Measurements from ENCODE around the gene CACNB2. TPM values are rescaled to one million over a fixed set of nuclear protein-coding genes. Genes with fewer than 3 reads are reported as not detected.

The CACNB2 gene
- total RNA-seq, 1 donor from 2014 or later = not detected

DNA sequence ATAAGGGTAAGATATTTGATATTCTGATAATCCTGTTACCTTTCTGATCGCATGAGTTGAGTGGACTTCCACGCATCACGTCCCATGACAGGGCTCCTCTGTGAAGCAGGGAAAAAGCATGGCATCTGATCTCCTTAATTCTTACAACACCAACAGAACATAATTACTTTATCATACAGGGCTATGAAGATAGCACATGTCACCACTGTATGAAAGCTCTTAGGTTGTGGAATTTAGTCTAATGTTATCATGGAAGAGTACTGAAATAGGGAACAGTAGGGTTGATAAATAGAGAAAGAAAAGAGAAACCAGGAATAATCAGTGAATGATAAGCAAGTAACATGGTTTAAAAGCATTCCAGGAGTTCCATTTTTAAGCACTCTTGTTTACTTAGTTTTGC lies 212.0 kb downstream of the CACNB2 start:
- H3K36me3 Mint-ChIP-seq (ENCODE audit: low read depth) = no peaks in the 10 kb centered on the region
- intact Hi-C loops (cut with micrococcal nuclease) = no loop called here
- ChIA-PET POLR2A (no interaction called here), CTCF (no interaction called here)
- H3K9me3 Mint-ChIP-seq = no peaks in the 10 kb centered on the region
- H3K4me1 Mint-ChIP-seq = peaks cover 17% of the 10 kb centered on the region
- ATAC-seq (ENCODE audit: low read depth) = no peak
- no peaks in the 10 kb centered on the region for H3K27me3 Mint-ChIP-seq
- TF ChIP-seq, protein P1, sequence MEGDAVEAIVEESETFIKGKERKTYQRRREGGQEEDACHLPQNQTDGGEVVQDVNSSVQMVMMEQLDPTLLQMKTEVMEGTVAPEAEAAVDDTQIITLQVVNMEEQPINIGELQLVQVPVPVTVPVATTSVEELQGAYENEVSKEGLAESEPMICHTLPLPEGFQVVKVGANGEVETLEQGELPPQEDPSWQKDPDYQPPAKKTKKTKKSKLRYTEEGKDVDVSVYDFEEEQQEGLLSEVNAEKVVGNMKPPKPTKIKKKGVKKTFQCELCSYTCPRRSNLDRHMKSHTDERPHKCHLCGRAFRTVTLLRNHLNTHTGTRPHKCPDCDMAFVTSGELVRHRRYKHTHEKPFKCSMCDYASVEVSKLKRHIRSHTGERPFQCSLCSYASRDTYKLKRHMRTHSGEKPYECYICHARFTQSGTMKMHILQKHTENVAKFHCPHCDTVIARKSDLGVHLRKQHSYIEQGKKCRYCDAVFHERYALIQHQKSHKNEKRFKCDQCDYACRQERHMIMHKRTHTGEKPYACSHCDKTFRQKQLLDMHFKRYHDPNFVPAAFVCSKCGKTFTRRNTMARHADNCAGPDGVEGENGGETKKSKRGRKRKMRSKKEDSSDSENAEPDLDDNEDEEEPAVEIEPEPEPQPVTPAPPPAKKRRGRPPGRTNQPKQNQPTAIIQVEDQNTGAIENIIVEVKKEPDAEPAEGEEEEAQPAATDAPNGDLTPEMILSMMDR (IDR thresholded peaks at IDR 0.05) = no peak
- DNase-seq = no peak
- H3K4me3 Mint-ChIP-seq = no peak overlapping the region
- H3K27ac Mint-ChIP-seq = no peak overlapping the region

DNA sequence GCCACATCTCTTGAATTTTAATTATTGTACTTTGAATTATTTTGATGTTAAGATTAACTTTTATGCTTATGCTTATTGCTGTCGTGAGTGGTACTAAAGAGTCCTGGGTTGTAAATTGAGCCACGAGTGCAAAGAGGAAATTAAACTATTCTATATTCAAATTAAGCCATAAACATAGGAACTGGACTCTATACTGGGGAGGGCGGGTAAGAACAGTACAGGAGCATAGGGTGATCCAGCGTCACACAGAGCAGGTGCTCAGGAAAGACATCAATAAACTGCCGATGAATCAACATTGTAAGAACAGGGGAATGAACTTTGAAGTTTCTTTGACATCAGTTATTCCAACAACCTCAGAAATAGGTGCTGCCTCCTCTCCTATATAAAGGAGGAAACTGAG lies 219.6 kb downstream of the CACNB2 start:
- Mint-ChIP-seq H3K4me1 (no peaks in the 10 kb centered on the region), H3K27me3 (no peaks in the 10 kb centered on the region), H3K36me3 (ENCODE audit: low read depth) (no peaks in the 10 kb centered on the region), H3K9me3 (no peaks in the 10 kb centered on the region), H3K4me3 (no peak overlapping the region), H3K27ac (no peak overlapping the region)
- no peak for DNase-seq
- no peak for ATAC-seq (ENCODE audit: low read depth)
- POLR2A ChIA-PET = no interaction called here
- intact Hi-C loops (cut with micrococcal nuclease) = no loop called here
- TF ChIP-seq, protein P1 (IDR thresholded peaks at IDR 0.05) = no peak
- CTCF ChIA-PET = no interaction called here

DNA sequence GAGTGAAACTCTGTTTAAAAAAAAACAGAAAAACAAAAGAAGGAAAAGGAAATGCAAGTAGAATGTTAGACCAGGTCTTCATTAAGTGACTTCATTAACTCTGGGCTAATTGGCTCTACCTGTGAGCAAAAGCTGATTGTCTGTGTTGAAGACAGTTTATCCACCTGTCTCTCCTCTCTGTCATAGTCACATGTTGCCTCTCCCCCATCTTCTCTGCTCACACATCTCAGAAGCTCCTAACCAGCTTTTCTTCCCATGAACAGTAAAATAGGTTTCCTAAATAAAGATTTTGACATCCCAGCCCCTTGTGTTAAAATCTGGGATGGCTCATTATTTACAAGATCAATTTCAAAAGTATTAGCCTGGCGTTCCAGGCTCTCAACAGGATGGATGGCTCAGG lies 222.7 kb downstream of the CACNB2 start:
- CTCF ChIA-PET = no interaction called here
- TF ChIP-seq, protein P1 (IDR thresholded peaks at IDR 0.05) = no peak
- Mint-ChIP-seq H3K4me1 (no peaks in the 10 kb centered on the region), H3K27me3 (no peaks in the 10 kb centered on the region), H3K4me3 (no peak overlapping the region), H3K27ac (no peak overlapping the region), H3K9me3 (no peaks in the 10 kb centered on the region), H3K36me3 (ENCODE audit: low read depth) (no peaks in the 10 kb centered on the region)
- POLR2A ChIA-PET = no interaction called here
- DNase-seq (no peak), ATAC-seq (ENCODE audit: low read depth) (no peak)
- intact Hi-C loops (cut with micrococcal nuclease) = no loop called here

DNA sequence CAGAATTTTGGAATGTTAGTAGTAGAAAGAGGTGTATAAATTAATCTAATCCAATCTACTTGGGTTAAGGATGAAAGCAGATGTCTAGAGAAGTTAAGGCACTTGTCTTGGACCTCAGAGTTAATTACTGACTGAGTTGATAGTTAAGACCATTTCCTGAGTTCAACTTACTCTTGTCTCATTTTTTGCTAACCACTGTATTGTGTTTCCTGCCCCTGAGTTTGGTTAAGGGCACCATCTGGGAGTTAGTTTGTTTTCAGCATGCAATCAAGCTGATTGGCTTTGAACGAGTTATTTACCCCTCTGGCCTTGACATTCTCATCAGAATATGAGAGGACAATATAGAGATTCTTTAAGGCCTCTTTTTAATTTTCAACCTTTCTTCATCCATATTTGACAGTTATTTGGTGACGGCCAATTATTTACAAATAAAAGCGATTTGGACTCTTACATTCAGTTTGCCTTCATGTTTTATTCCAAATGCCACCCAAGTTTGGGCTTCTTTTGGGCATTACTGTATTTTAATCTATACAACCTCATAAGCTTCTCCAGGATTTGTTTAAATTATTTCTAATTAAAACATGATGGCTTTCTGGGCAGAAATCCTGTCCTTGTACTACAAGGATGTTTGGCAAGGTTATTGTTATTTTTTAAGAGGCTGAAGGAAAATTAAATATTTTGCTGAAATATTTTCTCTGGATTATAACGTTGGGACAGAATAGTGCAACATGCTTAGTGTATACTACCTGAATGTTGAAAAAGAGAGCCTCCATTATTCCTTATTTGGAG lies 225.0 kb downstream of the CACNB2 start:
- ChIA-PET POLR2A (no interaction called here), CTCF (no interaction called here)
- TF ChIP-seq, protein P1 (IDR thresholded peaks at IDR 0.05) = no peak
- Mint-ChIP-seq H3K4me1 (no peaks in the 10 kb centered on the region), H3K4me3 (no peak overlapping the region), H3K9me3 (no peaks in the 10 kb centered on the region), H3K27me3 (no peaks in the 10 kb centered on the region), H3K36me3 (ENCODE audit: low read depth) (no peaks in the 10 kb centered on the region), H3K27ac (no peak overlapping the region)
- intact Hi-C loops (cut with micrococcal nuclease) = no loop called here
- DNase-seq (no peak), ATAC-seq (ENCODE audit: low read depth) (no peak)

DNA sequence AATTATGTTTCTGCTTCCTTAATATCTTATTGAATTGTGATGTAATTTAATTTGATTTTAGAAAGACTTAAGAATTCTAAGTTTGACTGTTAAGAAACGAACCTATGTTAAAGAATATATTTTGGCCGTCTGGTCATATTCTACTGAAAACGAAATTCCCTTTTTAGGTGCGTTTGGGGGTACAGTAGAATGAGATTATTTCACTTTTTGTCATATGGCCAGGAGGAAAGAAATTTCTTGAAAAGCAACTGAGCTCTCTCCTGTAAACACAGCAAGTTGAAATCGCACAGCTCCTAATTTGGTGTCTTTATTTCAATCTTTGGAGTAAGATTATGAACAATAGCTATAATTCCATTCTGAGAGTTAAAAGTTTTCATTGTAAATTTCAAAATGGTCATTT lies 227.6 kb downstream of the CACNB2 start:
- CTCF ChIA-PET = no interaction called here
- DNase-seq (no peak), ATAC-seq (ENCODE audit: low read depth) (no peak)
- TF ChIP-seq, protein P1 (IDR thresholded peaks at IDR 0.05) = no peak
- H3K4me3 Mint-ChIP-seq = no peak overlapping the region
- POLR2A ChIA-PET = no interaction called here
- H3K36me3 Mint-ChIP-seq (ENCODE audit: low read depth) = no peaks in the 10 kb centered on the region
- no peak overlapping the region for H3K27ac Mint-ChIP-seq
- no peaks in the 10 kb centered on the region for H3K4me1 Mint-ChIP-seq
- intact Hi-C loops (cut with micrococcal nuclease) = no loop called here
- no peaks in the 10 kb centered on the region for H3K27me3 Mint-ChIP-seq
- no peaks in the 10 kb centered on the region for H3K9me3 Mint-ChIP-seq
